SHP77 (cell line): ENCODE measurements around the gene SPRED3.
A peak's percentile ranks its signal among the peaks of the same experiment; 100 is the strongest.
"Not testable (repeated sequence)": the region's sequence is repeated elsewhere in the genome, so short reads cannot be mapped to it uniquely, and the experiment has no call there.

Experiments
- DNase-seq, 2 experiments: peaks; one replicate each; lab custom pipeline; 2025; lab: John Stamatoyannopoulos, UW

SPRED3 gene

GRCh38 chr19:38388349-38389100, at the start of gene SPRED3:
Gene SPRED3, plus strand, starts transcription at chr19:38388697. Its CDS starts 1,606 bp downstream, at chr19:38390303.
- peak in 1 of 2 experiments; percentile 80 for DNase-seq

- DNase-seq: not testable (repeated sequence)
Observed at GRCh38 chr19:38339011-38339410, 49.5 kb upstream of the SPRED3 start.

GRCh38 chr19:38340927-38341326, 47.6 kb upstream of the SPRED3 start:
- DNase-seq: no peak

- no peak for DNase-seq
Observed at GRCh38 chr19:38346837-38347236, 41.7 kb upstream of the SPRED3 start.

- DNase-seq: no peak
Observed at GRCh38 chr19:38350883-38351282, 37.6 kb upstream of the SPRED3 start.

GRCh38 chr19:38351865-38352395, 36.6 kb upstream of the SPRED3 start:
- DNase-seq: no peak

GRCh38 chr19:38352611-38353010, 35.9 kb upstream of the SPRED3 start:
- DNase-seq: no peak

- DNase-seq: no peak
Observed at GRCh38 chr19:38355728-38356725, 32.5 kb upstream of the SPRED3 start.

GRCh38 chr19:38358071-38358470, 30.4 kb upstream of the SPRED3 start:
- no peak for DNase-seq

- no peak for DNase-seq
Observed at GRCh38 chr19:38359242-38360021, 29.1 kb upstream of the SPRED3 start.

- DNase-seq: peak; percentile 51 to 71
Observed at GRCh38 chr19:38360351-38360750, 28.1 kb upstream of the SPRED3 start.

- DNase-seq: no peak
Observed at GRCh38 chr19:38360839-38361631, 27.5 kb upstream of the SPRED3 start.

- peak; percentile 80 to 93 for DNase-seq
Observed at GRCh38 chr19:38361633-38362075, 26.8 kb upstream of the SPRED3 start.

GRCh38 chr19:38362076-38362945, 26.2 kb upstream of the SPRED3 start:
- peak; percentile 83 for DNase-seq

GRCh38 chr19:38362946-38363688, 25.4 kb upstream of the SPRED3 start:
- not testable (repeated sequence) for DNase-seq

GRCh38 chr19:38367041-38367440, 21.5 kb upstream of the SPRED3 start:
- DNase-seq: no peak

- no peak for DNase-seq
Observed at GRCh38 chr19:38369584-38369983, 18.9 kb upstream of the SPRED3 start.

GRCh38 chr19:38370299-38370698, 18.2 kb upstream of the SPRED3 start:
- DNase-seq: no peak

GRCh38 chr19:38371081-38371480, 17.4 kb upstream of the SPRED3 start:
- DNase-seq: no peak
